PC-3 (cell line): ENCODE results near the gene TIMP1.

Experiments
- CTCF ChIP-seq: fragments of 300-600 bp; sonication (generic); conservative IDR thresholded peaks from 2 replicates; pipeline ENCODE4 v1.5.1; 2017; ENCODE audit warnings: antibody characterized with exemption, low read depth, mild to moderate bottlenecking, low read length
- EZH2 ChIP-seq: fragments of 300-600 bp; sonication (generic); IDR thresholded peaks from one replicate; pipeline ENCODE4 v1.6.1; 2017; ENCODE audit warnings: antibody characterized with exemption, mild to moderate bottlenecking, low read length; ENCODE audit not compliant: unreplicated experiment
- EZH2phosphoT487 ChIP-seq: fragments of 300-600 bp; sonication (generic); IDR thresholded peaks from 2 replicates; pipeline ENCODE4 v1.6.1; 2018; ENCODE audit warnings: mild to moderate bottlenecking, antibody characterized with exemption, low read length, borderline replicate concordance

DNA sequence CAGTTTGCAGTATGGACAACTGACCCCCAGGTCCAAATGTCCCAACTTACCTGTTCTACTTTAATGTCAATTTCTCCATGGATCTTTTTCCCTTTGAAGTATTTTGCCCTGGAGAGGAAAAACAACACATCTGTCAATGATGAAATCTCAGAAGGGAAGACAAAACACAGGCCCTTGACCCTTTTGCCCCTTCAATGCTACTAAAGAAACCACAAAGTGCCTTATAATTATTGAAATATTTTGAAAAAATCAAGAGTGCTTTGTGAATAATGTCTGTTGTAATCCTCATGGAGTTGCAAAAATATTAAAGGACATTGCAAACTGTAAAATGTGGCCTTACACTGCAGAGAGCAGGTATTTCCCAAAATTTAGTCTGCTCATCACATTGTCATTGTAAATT, 24.9 kb downstream of the TIMP1 start:
- no peak for TF ChIP-seq CTCF
- TF ChIP-seq EZH2, result no peak
- TF ChIP-seq EZH2phosphoT487, result no peak
